GM19043 (cell line): ENCODE results near the gene SCGB3A1.

ENCODE experiments used
- ATAC-seq: cut with Tn5 transposase; IDR thresholded peaks from one replicate; pipeline ENCODE4 v1.9.1; 2021; ENCODE audit warnings: low read depth; ENCODE audit not compliant: unreplicated experiment

SCGB3A1 gene

DNA sequence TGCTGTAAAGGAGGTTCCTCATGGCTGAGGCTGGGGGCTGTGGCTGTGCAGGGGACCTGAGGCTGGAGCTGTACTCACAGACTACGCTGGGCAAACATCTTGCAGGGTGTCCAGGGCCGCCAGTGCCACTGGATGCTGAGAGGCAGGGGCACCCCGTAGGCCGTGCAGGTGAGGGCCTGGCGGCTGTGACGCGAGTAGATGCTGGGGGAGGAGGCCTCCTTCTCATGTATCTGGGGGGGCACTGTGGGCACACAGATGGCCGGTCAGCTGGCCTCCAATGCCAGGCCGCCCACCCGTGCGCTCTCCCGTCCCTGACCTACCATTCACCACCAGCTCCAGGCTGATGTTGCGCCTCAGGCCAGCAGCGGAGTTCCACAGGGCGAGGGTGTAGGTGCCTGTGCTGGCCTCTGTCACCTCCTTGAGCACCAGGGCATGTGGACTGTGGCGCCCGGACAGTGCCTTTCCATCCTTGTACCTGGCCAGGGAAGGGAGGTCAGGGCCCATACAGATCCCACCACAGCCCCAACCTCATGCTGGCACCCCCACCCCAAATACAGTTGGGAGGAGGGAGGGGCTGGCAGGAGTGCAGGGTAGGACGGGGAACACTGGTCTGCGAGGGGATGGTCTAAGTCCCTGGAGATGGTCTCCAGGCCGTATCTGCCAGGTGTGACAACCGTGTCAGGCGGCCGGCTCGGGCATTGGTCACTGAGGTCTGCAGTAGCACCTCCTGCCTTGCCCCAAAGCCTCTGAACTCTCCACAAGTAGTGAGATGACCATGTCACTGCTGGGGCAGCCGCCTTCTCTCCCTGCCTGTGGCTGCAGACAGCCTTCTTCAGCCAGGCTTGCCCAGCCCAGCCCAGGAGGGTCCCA lies 34.7 kb upstream of the SCGB3A1 start:
- ATAC-seq = no peak

DNA sequence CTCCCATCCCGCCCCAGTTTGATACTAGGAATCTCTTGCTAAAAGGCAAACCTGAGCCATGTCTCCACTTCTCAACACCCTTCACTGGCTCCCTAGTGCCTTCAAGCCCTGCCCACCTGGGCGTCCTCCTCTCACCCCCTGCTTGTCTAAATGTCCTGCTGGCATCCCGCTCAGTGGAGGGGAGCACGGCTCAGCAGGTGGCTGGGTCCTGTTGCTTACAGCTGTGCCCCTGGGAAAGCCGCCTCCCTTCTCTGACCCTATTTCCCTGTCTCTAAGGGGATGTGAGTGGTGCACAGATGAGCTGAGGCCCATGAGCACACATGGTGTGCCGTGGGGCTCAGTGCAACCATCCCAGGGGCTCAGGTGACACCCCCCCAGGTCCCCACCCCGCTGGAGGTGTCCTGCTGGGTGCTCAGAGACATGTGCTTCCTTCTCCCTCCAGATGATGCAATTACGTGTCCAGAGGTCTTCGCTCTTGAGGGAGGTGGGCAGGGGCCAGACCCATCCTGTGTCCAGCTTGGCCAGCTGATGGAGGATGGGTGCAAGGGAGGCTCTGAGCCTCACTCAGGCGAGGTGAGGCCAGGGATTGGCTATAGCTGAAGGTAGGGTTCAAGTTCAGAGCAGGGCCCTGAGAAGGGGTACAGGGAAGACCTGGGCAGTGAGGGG lies 34.0 kb upstream of the SCGB3A1 start:
- no peak for ATAC-seq

DNA sequence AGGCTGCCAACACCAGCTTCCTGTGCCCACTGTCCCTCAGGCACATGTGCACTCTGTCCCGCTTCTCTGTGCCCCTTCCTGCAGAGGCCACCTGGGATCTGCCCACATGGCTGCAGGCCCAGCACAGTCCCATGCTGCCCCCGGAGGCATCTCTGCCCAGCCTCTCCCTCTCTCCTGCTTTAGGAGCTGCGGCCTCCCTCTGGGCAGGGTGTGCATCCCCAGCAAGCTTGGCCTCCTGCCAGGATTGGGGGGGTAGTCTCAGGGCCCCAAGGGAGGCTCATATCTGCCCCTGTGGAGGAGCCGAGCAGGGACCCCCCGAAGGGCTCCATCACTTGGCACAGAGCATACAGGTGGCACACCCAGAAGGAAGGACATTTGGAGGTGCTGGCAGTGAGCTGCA lies 33.3 kb upstream of the SCGB3A1 start:
- ATAC-seq = no peak

DNA sequence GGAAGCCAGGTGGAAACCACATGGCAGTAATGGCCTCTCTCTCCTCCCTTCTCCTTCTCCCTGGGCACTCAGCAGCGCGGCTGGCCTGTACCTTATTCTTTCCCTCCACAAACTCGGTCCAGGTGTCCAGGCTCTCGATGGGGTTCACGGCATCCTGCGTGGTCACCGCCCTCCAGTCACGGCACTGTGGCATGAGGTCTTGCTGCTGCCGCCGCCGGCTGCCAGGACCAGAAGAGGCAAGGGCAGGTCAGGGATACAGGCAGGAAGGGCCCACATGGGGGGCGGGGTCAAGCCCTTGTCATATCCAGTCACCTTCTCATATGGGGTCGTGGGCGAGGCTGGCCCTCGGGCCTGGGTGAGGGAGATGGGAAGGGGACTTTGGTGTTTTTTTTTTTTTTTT lies 32.5 kb upstream of the SCGB3A1 start:
- ATAC-seq = no peak

DNA sequence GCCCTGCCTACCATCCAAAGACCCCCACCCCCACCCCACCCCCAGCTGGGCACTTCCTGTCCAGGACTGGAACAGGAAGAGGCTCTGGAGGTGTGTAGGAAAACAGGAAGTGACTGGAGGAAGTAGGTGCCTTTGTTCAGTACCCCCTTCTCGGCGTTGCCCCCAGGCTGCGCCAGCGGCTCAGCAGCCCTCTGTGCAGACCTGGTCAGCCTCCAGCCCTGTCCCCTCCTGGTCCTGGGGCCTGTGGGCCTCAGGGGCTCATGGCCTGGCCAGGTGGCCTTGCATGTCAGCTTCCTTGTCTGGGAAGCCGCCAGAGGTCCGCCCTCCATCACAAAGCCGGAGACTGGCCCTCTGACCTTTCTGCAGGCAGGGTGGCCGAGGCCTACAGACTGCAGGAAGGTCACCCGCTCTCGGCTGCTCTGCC lies 32.1 kb upstream of the SCGB3A1 start:
- no peak for ATAC-seq

DNA sequence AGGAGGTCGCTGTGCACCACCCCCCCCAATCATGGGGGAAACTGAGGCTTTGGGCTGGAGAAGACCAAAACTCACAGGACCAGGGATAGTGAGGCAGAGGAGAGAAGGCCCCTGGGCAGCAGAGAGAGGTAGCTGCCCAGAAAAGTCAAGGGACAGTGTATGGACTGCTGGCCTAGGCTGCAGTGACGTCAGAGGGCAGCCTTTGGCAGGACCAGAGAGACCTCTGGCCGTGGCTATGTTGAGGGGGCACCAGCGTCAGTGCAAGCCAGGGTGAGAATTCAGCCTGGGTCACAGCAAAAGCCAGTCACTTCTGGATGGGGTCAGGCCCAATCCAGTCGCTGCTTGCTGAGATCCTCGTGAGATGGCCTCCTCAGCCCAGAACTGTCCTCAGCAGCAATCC lies 31.6 kb upstream of the SCGB3A1 start:
- no peak for ATAC-seq

DNA sequence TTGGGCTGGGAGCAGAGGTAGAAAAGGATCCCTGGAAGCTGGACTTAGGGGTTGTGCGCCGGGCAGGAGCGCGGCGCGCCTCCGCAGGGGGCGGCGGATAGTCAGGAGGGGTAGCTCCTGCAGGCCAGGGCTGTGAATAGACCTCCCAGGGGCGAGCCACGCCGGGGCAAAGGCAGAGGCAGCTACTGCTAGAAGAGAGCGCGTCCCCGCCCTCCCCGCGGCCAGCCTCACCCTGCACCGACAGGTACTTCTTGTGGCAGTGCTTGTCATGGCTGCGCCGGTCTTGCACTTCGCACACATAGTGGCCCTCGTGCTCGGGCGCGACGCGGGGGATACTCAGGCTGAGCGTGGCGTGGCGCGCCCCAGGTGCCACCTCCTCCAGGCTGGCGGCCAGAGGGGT lies 30.0 kb upstream of the SCGB3A1 start:
- ATAC-seq = no peak

DNA sequence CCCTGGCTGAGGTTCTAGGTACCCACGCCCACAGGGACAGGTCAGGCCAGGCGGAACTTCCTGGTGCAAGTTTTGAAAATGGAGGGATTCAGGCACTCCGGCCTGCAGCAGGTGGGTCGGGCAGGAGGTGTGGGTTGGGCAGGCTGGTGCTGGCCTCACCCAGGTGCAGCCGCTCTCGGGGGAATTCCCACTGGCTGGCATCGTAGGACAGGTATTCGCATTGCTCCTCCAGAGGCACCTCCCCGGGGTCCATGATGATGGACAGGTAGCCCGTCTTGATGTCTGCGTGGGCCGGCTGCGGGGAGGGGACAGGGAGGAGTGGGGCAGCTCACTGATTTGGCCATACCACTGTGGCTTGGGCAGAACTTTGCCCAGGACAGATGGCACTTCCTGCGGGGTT lies 28.7 kb upstream of the SCGB3A1 start:
- ATAC-seq = no peak

DNA sequence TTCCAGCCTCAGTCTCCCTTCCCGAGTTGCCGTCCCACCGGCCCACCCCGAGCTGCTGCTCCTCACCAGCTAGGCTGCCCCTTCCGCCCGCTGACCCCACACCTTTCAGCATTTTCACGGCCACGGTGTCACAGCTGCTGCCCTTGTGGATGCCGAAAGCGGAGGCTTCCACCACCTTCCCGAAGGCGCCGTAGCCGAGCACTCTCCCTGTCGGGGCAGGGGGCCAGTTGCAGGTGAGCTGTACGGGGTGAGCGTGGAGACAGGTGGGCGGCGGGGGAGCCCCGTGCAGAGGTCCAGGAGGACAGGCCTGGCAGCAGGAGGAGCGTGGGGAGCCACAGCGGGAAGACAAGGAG lies 28.2 kb upstream of the SCGB3A1 start:
- no peak for ATAC-seq

DNA sequence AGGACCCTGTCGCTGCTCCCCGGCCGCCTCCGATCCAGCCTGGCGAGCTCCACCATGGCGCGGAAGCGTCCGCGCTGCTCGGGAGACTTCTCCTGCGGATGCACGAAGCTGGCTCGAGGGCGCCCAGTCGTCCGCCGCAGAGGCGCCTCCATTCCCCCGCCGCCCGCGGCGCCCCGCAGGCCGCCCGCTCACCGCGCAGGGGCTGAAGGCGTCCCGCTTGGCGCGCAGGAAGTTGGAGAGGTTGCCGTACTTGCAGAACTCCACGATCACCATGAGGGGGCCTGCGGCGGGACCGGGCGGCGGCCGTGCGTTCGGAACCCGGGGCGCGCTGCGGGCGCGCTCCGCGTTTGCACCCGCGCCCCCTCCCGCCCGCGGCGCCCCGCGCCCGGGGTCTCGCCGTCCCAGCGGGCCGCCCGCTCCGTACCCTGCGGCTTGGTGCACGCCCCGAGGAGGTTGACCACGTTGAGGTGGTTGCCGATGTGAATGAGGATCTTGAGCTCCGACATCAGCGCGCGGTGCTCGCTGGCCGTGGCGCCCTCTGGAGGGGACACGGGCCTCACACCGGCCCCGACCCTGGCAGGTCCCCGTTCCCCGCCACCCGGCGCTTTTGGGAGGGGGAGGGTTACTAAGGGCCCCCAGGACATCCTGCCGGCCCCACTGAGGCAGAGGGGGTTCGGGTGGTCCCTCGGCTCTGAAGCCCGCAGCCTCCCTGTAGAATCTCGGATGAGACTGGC lies 27.7 kb upstream of the SCGB3A1 start:
- no peak for ATAC-seq

DNA sequence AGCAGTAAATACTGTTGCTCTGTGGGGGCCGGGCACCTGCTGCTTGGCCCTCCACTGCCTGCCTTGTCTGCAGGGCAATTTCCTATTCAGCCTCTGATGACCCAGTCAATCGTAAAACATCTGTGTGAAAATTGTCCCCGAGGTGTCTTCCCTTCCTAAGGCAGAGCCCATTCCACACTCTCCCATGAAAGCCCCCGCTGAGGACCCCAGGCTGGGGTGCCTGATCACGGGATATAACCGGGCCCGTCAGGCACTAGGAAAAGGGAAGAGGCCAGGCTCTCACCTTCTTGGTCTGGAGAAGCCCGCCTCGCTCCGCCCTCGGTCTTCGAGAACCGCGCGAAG lies 27.2 kb upstream of the SCGB3A1 start:
- no peak for ATAC-seq

DNA sequence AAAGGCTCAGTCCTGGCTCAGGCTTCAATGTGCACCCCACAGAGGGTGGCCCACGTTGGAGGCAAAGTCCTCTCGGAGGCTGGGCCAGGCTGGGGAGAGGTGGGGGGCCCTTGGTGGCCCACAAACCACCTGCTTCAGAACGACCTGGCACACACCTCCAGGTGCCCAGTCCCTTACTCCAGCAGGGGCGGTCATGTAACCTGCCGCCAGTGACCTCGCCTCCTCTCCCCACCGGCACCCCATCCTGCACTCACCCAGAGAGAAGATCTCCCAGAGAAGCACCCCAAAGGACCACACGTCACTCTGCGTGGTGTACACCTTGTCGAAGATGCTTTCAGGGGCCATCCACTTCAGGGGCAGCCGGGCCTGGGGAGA lies 22.5 kb upstream of the SCGB3A1 start:
- ATAC-seq = no peak

DNA sequence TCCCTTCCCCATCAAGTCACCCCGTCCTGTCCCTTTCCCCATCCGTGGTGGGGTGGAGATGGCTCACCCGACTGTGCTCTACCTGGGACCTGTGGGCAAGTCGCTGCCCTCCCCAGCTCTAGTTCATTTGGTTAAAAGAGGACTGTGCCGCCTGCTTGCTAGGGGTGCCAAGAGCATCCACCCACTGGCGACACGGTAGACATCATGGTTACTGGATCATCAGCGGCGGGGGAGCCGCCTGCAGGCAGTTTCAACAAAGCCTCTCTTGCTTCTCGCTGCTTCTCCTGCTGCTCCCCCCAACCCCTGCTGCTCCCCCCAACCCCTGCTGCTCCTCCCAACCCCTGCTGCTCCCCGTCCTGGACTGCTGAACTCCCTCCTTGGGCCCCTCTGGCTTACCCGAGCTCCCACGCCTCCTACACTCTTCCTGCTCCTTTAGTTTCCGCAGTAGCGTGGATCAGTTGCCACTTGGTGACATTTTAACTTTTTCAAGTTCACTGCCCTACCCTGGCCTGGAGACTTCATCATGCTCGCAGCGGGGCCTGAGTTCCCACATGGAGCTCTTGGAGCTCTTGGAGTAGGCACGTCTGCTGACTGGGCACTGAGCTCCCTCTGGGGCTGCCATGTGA lies 22.0 kb upstream of the SCGB3A1 start:
- ATAC-seq = no peak

DNA sequence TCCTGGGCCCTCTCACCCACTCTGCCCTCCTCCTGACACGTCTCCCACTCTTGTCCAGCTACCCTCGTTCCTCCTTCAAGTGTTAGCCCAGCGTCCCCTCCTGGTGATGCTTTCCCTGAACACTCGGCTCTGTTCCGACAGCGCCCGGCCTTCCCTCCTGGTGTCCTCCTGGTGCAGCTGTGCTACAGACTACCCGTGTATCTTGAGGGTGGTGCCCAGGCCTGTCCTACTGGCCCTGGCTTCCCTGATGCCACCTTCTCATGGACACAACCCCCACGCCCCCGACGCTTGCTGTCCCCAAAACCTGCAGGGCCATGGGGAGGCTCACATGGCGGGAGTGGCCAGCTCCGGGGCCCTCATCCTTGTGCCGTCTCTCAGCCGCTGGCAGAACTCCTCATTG lies 21.4 kb upstream of the SCGB3A1 start:
- ATAC-seq = no peak

DNA sequence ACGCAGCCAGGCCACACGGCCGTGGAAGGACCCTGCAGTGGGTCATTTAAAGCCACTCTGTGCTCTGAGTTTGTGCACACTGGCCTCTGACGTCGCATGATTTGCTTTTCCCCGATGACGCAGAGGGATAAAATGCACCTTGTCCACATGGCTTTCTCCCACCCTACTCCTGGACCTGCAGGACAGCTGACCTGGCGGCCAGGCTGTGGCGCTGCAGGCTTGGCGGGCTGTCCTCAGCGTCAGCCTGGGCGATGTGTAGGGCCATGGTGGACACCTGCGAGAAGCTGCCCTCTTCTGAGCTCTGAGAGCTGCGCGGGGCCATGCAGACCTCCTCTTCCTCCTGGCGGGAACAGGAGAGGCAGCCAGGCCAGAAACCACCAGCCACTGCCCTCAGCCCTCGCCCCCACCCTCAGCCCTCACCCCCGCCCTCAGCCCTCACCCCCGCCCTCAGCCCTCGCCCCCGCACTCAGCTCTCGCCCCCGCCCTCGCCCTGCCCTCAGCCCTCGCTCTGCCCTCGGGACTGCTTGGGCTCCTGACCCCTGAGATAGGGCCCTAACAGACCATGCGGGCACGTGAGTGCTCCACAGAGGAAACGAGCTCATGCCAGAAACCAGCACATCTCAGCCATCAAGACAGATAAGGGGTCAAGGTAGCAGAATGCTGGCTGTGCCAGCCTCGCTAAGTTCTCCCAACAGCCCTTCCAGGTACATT lies 20.0 kb upstream of the SCGB3A1 start:
- no peak for ATAC-seq

DNA sequence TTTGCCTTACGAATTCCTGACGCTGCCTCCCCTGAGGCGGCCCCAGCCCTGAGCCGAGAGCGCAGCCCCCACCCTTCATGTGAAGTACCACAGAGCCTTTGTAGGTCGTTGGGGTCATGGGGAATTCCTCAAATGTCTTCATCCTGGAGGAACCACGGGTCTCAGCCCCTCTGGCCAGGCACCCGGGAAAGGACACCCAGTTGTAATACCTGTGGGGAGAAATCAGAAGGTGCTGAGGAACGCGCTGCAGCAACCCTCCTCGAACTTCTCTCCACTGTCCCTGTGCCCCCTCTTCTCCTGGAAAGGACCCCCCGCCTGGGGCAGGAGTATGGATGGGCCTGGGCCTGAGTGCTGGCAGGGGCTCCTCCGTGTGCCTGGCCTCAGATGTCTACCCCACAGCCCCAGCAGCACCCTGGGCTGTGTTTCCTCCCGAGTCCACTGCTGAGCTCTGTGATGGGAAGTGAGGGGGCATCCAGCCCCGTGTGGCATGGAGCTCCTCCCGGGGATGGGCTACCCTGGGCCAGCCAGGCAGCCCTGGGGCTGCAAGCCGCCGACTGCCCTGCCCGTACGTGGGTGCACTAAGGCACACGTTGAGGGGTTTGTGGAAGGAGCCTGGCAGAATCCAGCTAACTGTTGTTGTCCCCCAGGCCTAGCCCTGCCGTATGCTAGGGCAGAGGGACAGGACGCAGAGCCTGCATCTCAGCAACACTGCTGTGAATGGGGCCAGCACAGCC lies 18.7 kb upstream of the SCGB3A1 start:
- ATAC-seq = no peak

DNA sequence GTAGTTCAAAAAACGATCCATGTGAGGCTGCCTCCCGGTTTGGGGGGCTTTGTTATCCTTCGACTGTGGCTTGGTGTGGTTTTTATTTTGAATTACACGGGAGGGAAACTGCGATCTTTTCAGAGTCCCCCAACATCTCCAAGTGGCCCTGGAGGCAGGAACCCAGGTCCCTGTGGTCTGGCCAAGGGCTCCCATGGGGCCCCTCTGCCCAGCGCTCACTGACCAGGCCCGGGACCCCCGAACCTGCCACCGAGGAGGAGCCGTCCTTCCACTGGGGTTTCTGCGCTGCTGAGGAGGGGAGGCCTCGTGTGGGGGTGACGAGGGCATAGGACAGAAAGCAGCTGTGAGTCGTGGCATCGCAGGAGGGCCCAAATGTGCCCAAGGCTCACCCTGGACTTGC lies 18.1 kb upstream of the SCGB3A1 start:
- ATAC-seq = no peak

DNA sequence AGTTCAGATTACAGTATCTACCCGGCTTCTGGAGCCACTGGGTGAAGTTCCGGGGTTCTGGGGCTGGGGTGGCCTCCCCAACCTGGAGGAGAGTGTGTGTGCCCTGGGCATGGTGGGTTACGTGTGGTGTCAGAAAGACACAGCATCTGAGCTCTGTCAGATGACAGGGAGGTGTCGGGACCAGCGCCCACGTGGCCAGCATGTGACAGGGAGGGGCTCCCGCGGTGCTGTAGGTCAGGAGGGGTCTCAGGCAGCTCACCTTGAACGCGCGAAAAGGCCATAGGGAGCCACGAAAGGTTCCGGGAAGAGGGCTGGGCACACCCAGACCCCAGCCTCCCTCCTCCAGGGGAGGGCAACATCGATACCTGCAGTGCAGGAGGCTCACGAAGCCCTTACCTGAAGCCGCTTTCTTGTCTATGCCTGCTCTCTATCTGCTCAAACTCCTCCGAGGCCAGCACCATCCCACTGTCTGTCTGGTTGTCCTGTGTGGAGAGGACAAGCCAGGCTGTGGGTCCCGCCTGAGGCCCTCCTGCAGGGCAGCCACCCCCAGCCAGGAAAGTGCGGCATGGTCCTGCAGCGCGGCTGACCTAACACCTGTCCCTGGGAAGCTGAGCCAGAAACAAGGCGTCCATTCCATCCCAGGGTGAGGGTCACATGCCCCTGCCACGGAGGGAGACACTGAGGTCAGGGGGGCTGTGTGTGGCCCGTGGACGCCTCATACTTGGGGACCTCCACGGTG lies 17.4 kb upstream of the SCGB3A1 start:
- no peak for ATAC-seq

DNA sequence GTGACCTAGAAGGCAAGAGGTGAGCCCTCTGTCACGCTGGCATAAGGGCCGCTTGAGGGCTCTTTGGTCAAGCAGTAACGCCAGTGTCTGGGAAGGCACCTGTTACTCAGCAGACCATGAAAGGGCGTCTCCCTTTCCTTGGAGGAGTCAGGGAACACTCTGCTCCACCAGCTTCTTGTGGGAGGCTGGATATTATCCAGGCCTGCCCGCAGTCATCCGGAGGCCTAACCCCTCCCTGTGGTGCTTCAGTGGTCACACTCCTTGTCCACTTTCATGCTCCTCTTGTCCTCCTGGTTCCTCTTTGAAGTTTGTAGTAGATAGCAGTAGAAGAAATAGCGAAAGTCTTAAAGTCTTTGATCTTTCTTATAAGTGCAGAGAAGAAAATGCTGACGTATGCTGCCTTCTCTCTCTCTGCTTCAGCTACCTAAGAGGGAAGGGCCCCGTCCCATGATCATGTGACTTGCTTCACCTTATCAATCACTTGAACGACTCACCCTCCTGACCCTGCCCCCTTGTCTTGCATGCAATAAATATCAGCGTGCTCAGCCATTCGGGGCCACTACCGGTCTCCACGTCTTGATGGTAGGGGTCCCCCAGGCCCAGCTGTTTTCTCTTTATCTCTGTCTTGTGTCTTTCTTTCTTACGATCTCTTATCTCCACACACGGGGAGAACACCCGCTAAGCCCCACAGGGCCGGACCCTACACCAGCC lies 16.7 kb upstream of the SCGB3A1 start:
- ATAC-seq = no peak
